ENCODE measurements around the gene FSTL4.

GRCh38 chr5:133203317-133204305, 408.7 kb downstream of the FSTL4 start:
- TF ChIP-seq CTCF (IDR thresholded peaks at IDR 0.05) (no peak), POLR2A (IDR thresholded peaks at IDR 0.05) (no peak)
